Measurements from ENCODE around the gene PXYLP1. TPM values are rescaled to one million over a fixed set of nuclear protein-coding genes. Genes with fewer than 3 reads are reported as not detected.
A peak's percentile ranks its signal among the peaks of the same experiment; 100 is the strongest.

The PXYLP1 gene
- total and polyA plus RNA-seq, 2 of the 8 experiments (the other 6 are each of a cell fraction or from before 2014, with no cell fraction given): 19.4 to 20.6 TPM

DNA sequence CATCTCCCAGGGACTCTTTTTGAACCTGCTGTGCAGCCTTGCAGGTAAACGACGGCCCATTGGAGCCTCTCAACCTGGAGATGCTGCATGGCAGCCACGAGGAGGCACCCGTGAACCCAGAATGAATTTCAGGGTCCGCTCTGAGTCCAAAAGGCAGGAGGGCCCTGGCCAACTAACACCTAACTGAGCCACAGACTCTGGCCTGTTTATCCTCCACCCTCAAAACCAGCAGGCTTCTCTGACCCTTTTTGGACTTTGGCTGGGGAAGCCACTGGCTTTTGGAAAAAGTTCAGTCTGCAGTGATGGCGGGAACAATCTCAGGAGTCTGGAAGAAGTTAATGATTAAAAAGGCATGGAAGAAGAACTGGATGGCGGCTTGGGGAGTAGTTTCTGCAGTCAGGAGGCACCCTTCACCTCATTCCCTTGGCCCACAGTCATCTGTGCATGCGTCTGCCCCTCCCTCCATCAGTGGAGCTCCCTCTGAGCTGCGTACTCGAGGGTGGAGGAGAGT is 4.1 kb downstream of the PXYLP1 start:
- Histone ChIP-seq H3K18ac (ENCODE audit: extremely low read depth, low read length) (no peak overlapping the region), H3K4me1 (replicated peaks in 1 of 4; ENCODE audit: control insufficient read depth in 3 of 4, insufficient read depth in 4 of 4, low read length in 3 of 4) (peaks cover 11 to 26% (median 23%) of the 10 kb centered on the region in 4 experiments), H4K20me1 (replicated peaks in 1 of 2; ENCODE audit: control insufficient read depth in 1 of 2, insufficient read depth in 2 of 2, low read length in 2 of 2) (no peaks in the 10 kb centered on the region), H3K4ac (replicated peaks; ENCODE audit: insufficient read length, low read depth, low read length) (no peak overlapping the region), H3K4me3 (ENCODE audit: extremely low read depth in 1 of 4, insufficient read depth in 2 of 4, low read depth in 3 of 4, low read length in 4 of 4) (no peak overlapping the region), H3K56ac (replicated peaks; ENCODE audit: insufficient read length, low read depth, low read length) (no peak overlapping the region), H2BK120ac (replicated peaks; ENCODE audit: low read depth, low read length) (no peak overlapping the region), H2AK5ac (ENCODE audit: low read depth, low read length) (no peak overlapping the region), H3K9me3 (ENCODE audit: insufficient read depth in 2 of 2, low read depth in 1 of 2, low read length in 1 of 2) (no peaks in the 10 kb centered on the region), H4K5ac (ENCODE audit: insufficient read length, low read depth, low read length) (no peak overlapping the region), H3K4me2 (ENCODE audit: insufficient read depth in 1 of 2, low read depth in 2 of 2, low read length in 2 of 2) (no peak overlapping the region), H4K8ac (ENCODE audit: extremely low read depth, insufficient read depth, low read length) (no peak overlapping the region; the same call in 1 of the 2 replicates), H3K36me3 (ENCODE audit: control insufficient read depth in 2 of 4, insufficient read depth in 4 of 4, low read length in 3 of 4) (peaks cover 0 to 13% (median 3%) of the 10 kb centered on the region in 4 experiments; a peak in 2 of 8 replicates), H4K91ac (replicated peaks; ENCODE audit: insufficient read length, low read length) (no peak overlapping the region), H3K27me3 (replicated peaks in 1 of 4; ENCODE audit: control insufficient read depth in 3 of 4, extremely low read depth in 1 of 4, insufficient read depth in 3 of 4, low read length in 3 of 4) (peaks cover 0 to 9% (median 4%) of the 10 kb centered on the region in 4 experiments; a peak in 4 of 7 replicates), H3K79me1 (ENCODE audit: low read depth, low read length) (peaks cover 3% of the 10 kb centered on the region; the same call in 1 of the 2 replicates), H3K14ac (ENCODE audit: insufficient read length) (no peak overlapping the region), H3K23me2 (ENCODE audit: low read depth, low read length) (peaks cover 8% of the 10 kb centered on the region), H2BK15ac (ENCODE audit: low read length) (no peak overlapping the region), H2AFZ (ENCODE audit: low read length) (no peak overlapping the region), H3K9ac (replicated peaks in 1 of 4; ENCODE audit: extremely low read depth in 1 of 4, low read depth in 3 of 4, low read length in 3 of 4) (no peak overlapping the region), H3K23ac (ENCODE audit: insufficient read length) (no peak overlapping the region), H2BK12ac (ENCODE audit: low read depth, low read length) (no peak overlapping the region), H3K27ac (ENCODE audit: low read depth, low read length) (no peak overlapping the region), H2BK20ac (ENCODE audit: low read length) (no peak overlapping the region), H2BK5ac (ENCODE audit: low read depth, low read length) (no peak overlapping the region), H3K79me2 (ENCODE audit: control insufficient read depth in 1 of 2, insufficient read depth in 2 of 2, low read length in 2 of 2) (0 out of 4 replicates have a peak, but pooled peaks cover 0 to 3% of the 10 kb centered on the region in 2 experiments)
- POLR2A ChIA-PET (ENCODE audit: partially characterized antibody): no interaction called here
- DNase-seq (ENCODE audit: low read depth in 1 of 2, low spot score in 2 of 2) (no peak), FAIRE-seq (no peak)
- TF ChIP-seq RAD21 (IDR thresholded peaks at IDR 0.05 in 1 of 2, conservative IDR thresholded peaks at IDR 0.05 in 1 of 2; ENCODE audit: low read depth in 2 of 2, low read length in 2 of 2) (peak; percentile 49 to 57), KDM4A (IDR thresholded peaks at IDR 0.05; ENCODE audit: low read depth, low read length, severe bottlenecking) (no peak), CTCF (IDR thresholded peaks at IDR 0.05; ENCODE audit: control extremely low read depth in 1 of 3, insufficient read depth in 1 of 3, low read depth in 1 of 3, low read length in 3 of 3) (peak; percentile 32 to 46 (median 38); a peak in 3 of 4 replicates)
- WGBS, 2 experiments (ENCODE audit: extremely low coverage in 1 of 2, insufficient coverage in 1 of 2, insufficient read length in 1 of 2, insufficient replicate concordance in 2 of 2, low coverage in 1 of 2, low lambda C conversion rate in 2 of 2, missing lambda C conversion rate in 1 of 2): 82% methylated on average over 10 of the region's 10 CpGs; no CpG with 5 or more reads in 1 of the 2 experiments
- CTCF ChIA-PET (ENCODE audit: partially characterized antibody): interaction anchor here (0.8 to 9.6 kb wide), 13 partner anchors 10 to 73 kb away, joined by 3 to 80 read pairs (median 5); no protein-coding TSS in a partner anchor
